ENCODE measurements around the gene ANXA5.

Gene ANXA5

DNA sequence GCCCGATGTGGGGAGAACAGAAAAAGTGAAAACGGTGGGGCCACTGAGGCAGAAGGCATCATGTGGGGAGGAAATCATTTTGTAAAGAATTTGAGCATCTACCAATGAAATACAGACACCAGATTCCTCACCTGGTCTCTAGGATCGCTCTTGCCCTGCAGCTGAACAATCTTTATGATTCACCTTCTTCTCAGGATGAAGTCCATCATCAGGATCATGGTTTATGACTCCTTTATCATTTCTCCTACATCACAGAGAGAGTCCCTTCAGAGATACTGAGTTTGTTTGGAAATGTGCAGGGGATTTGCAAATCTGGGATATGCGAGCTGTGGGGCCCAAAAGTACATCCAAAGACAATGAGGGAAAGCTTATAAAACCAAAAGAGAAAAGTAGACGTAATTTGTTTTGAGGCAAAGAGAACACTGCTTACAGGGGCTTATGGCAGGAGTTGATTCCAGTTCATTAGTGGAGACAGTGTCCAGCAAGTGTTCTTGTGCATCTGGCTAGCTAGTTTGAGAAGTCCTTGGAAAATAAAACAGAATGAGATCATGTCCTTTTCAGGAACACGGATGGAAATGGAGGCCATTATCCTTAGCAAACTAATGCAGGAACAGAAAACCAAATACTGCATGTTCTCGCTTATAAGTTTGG is 15.3 kb upstream of the ANXA5 start:
- DNase-seq (ENCODE audit: low read depth in 3 of 3): no peak

DNA sequence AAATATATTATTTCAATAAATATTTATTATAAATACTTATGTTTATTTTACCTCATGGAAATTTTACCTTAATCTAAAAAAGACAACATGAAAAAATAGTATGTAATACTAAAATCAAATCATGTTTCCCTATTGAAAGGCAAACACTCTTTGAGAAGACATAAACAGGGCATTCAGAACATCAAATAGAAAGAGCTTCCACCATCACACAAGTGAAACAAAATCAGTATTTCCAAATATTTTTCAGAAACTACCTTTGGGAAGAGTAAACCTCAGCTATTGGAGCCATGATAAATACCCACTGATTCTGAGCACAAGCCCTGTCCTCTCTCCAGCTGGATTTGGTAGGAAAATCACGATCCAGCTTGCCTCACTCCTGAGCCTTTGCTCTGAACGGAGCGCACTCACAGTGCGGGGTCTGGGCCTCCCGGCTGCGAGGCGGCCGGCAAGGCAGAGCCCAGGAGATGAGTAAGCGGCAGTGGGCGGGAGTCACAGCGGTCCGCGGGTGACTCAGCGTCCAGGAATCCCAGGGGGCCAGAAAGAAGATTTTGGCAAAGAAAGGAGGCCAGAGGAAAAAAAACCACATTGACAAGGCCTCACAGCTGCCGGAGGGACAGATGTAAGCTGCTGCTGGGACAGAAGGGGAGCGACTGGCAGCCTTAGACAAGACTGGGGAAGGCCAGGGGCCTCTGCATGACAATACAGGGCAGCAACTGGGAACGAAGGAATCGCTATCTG is 14.7 kb upstream of the ANXA5 start:
- DNase-seq (ENCODE audit: low read depth in 3 of 3): peak in 1 of 3 donors; percentile 49

DNA sequence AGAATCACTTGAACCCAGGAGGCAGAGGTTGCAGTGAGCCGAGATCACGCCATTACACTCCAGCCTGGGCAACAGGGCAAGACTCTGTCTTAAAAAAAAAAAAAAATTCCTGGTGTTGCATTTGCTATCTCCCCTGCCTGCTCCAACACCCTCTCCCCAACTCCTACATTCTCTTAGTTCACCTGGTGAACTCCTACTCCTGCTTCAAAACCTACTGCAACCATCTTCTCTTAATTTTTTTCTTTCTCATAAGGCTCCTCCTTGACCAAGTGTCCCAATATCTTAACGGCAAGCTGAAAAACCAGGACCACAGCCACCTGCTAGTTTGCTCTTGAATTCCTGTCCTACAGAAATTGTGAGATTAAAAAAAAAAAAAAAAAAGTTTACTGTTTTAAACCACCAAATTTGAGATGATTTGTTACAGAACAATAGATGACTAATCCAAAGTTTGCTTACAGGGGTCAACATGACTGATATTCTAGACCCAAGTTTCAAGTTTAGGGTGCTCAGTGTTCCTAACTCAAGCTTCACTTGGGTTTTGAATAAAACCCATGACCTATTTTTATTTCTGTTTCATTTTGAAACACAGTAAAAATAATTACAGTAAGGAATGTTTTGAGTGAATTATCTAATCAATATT is 13.1 kb upstream of the ANXA5 start:
- DNase-seq (ENCODE audit: low read depth in 3 of 3): no peak

DNA sequence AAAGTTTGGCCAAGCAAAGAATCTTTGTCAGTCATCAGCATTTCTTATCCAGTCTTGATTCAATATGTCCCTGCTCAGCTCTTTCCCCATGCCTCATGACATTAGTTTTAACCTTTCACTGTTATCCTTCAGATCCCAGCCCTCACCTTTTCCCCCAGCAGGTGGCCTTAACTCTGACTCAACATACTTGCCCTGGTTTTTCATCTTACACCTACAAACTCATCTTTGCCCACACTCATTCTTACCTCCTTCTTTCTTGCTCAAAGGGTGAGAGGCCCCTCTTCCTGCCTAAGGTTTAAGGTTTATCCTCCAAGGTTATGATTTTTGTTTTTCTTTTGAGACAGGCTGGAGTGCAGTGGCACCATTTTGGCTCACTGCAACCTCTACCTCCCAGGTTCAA is 10.6 kb upstream of the ANXA5 start:
- DNase-seq (ENCODE audit: low read depth in 3 of 3): no peak

DNA sequence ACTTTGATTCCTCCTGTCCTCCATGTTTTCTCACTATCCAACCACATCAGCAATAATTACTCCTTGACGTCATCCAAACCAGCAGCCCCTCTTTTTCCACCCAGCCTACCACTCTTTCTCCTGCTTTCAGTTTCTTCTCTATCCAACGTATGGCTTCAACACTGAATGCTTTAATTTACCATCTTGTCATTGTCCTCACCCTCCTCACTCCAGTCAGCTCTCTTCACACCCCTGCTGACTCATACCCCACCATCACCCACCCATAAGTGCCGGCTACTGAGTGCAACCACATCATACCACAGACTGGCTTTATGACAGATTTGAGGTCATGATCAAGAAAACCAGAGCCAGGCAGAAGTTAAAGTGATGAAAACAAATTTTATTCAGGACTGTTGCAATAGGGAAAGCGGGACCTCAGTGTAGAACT is 9.8 kb upstream of the ANXA5 start:
- peak in 2 of 3 donors; percentile 32 to 64 for DNase-seq (ENCODE audit: low read depth in 3 of 3)

DNA sequence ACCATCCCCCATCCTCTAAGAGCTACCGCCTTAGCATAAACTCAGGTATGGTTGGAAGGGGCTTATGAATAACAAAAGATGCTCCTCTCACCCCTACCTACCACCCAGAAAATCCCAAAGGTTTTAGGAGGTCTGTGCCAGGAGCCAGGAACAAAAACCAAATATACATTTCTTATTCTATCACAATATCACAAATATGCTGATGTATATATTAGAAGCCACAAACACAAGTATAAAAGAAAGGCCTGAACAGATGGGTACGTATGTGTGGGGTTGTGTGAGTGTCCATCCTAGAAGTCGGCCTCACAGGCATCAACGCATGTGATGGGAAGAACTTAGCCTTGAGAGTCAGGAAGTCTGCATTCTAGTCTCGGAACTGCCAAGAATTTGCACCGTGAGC is 8.7 kb upstream of the ANXA5 start:
- DNase-seq (ENCODE audit: low read depth in 3 of 3): no peak

DNA sequence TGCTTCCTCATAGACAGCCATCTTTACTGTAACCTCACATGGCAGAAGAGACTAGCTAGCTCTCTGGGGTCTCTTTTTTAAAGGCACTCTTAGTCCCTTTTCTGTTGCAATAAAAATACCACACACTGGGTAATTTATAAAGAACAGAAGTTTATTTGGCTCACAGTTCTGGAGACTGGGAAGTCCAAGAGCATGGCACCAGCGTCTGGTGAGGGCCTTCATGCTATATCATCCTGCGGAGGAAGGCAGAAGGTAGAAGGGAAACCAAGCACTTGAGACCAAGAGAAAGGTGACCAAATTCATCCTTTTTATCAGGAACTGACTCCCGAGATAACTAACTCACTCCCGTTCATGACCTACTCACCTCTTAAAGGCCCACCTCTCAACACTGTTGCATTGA is 5.4 kb upstream of the ANXA5 start:
- DNase-seq (ENCODE audit: low read depth in 3 of 3): no peak

DNA sequence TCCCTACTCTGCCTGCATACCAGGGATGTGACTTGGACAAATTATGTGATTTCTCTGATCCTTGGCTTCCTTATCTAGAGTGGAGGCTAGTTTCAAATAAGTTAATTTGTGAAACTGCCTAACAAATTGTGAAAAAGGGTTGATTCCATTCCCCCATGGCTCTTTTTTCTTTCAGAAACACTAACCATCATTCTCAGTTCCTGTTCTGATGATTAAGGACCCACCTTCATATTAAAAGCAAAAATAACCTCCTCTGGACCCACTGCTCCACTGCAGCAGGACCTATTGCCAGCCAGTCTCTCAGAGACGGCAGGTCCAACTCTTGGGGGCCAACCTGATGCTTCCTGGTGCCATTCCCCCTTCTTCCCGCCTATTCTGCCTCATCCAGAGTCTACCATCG is 4.5 kb upstream of the ANXA5 start:
- no peak for DNase-seq (ENCODE audit: low read depth in 3 of 3)

DNA sequence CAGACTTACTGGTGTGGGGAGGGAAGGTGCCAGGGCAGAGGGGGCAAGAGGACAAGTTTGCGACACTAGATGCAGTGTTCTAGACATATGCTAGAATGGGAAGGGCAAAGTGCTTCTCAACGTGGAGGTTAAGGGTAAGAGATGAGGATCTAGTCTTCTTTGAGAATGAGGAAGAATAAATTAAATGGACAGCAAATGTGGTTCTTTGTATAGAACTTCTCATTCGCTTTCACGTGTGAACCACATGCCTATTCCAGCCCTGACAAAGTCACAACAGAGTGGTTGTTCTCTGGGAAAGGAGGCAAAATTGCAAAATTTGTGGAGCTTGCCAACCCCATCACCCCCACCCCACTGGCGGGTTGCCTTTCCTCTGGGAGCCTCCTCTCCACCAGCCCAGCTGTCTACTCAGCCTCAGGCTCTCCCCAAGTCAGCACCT is 1.5 kb upstream of the ANXA5 start:
- no peak for DNase-seq (ENCODE audit: low read depth in 3 of 3)

DNA sequence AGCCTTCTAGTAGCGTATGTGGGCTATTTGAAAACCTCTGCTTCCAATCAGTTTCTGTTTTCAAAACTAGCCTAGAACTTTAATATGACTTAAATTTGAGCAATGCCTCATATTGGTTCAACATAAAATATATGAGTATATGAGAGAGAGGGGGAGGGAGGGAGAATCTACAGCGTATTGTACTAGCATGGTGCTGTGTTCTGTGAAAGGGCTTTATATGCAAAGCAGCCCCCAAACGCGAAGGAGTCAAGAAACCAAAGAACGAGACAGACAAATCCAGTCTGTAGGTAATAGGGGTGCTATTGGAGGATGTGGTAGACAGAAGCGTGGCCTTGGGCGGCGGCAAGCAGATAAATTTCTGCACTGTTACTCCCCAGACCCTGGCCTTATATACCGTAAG is 784 bp upstream of the ANXA5 start:
- DNase-seq (ENCODE audit: low read depth in 3 of 3): no peak

DNA sequence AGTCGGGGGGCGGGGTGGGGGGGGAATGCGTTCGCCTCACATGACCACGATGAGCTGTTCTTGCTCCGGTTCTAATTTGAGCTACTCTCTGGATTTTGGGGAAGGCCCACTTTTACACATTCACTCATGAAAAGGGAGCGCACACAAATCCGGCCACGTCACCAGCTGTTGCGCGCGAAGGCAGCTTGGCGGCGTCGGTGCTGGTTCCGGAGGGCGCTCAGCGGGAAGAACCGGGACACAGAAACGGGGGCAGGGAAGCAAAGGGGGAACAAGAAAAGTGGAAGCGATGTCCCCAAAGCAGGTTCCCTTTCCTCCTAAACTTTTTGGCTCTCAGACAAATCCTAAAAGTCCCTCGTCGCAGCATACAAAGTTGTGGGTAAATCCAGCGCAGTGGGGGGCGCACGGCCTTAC is 605 bp downstream of the ANXA5 start:
- DNase-seq (ENCODE audit: low read depth in 3 of 3): peak in 1 of 3 donors; percentile 48

DNA sequence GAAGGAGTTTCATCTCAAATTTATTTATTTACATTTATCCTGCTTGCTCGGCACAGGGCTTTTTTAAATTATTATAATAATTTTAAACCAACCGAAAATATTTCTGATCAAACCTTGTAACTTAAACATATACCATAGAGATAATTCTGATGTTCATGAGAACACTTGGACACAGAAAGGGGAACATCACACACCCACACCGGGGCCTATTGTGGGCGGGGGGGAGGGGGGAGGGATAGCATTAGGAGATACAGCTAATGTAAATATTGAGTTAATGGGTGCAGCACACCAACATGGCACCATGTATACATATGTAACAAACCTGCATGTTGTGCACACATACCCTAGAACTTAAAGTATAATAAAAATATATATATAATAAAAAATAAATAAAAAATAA is 2.9 kb downstream of the ANXA5 start:
- no peak for DNase-seq (ENCODE audit: low read depth in 3 of 3)

DNA sequence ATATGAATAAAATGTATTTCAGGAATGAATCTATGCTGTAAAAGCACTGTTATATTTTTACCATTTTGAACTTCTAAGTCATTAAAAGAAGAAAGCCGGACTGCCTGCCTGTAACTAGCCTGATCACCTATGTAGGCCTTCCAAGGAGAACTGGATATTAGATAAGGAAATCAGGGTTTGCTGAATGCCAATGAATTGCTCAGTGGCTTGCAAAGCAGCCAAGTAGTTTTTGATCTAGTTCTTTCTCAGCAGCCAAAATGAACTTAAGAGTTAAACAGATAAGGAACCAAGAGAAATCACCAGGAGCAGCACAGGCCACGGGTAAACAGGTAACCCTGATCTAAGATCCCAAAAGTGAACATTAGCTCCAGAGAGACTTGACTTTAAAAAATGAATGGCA is 3.3 kb downstream of the ANXA5 start:
- DNase-seq (ENCODE audit: low read depth in 3 of 3): no peak

DNA sequence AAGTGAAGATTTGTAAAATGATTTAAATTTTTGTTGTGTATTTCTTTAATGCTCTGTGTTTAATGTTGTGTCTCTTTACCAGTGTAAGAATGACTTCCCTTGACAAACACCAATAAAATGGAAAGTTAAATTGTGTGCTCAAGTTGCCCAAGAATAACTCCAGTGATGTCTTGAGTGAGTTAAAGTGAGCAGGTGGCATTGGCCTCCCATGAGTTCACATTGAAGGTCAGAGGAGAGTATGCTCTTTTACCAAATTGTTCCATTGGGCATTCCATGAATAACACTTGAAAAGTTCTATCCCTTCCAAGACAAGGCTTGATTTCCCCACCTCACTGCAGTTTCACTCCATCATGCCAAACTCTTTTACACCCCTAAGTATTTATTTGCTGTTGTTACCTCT is 4.5 kb downstream of the ANXA5 start:
- no peak for DNase-seq (ENCODE audit: low read depth in 3 of 3)

DNA sequence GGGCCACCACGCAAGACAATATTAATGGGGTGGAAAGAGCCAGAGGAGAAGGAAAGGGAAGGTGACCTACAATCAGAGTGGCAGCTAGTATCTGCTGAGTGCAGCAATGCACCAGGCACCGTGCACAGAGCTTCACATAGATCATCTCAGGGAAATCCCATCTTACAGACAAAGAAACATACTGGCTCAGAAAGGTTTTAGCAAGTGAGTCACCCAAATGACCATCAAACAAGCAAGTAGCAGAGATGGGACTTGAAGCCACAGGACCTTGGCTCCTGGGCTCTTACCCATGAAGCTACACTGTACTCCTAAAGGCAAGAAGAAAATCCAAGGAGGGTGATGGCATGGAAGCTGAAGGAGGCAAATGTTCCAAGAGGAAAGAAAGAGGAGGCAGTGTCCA is 6.8 kb downstream of the ANXA5 start:
- no peak for DNase-seq (ENCODE audit: low read depth in 3 of 3)

DNA sequence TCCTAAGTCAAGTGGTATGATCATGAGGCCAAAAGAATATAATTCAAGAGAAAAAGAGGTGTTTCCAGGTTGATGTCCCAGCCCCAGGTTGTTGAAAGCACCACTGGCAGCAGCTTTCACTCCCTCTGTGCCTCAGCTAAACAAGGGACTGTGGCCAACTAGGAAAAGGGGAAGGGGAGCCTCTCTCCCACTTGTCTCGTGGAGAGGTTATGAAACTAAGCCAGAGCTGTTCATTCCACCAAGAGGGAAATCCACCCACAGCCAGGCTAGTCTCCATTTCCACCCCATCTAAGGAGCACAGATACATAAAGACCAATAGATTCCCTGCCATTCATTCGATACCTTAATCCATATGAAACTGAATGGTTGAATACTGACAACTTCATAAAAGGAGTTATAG is 8.1 kb downstream of the ANXA5 start:
- no peak for DNase-seq (ENCODE audit: low read depth in 3 of 3)

DNA sequence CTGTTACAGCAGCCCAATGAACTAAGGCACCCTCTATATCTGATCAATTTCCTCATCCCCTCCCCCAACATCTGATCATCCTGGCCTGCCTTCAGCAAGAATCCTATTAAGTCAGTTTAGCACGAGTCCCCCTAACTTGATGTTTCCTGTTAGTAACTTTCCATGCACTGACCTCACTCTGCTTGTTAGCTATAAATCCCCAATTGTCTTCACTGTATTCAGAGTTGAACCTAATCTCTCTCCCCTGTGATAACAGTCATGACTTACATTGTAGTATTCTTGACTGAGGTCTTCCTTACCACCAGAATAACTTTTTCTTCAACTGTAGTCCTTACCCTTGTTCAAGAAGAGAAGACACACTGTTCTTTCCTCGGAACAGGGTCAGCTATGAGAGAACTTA is 8.5 kb downstream of the ANXA5 start:
- DNase-seq (ENCODE audit: low read depth in 3 of 3): no peak

DNA sequence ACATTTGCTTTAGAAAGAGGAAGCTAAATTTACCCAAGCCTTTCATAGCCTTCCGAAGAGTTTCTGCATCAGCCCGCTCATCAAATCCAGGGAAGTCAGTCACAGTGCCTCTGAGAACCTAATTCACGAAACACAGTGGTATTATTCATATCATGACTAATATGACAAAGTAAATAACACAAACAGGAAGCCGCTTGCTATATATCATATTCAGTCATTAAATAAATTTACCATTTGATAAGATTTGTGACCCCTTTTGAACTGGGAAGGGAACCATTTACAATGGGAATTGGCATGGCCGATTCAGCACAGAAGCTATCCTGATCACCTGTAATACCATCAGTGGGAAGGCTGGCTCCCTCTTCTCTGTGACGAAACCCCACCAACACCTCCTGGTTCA is 10.5 kb downstream of the ANXA5 start:
- no peak for DNase-seq (ENCODE audit: low read depth in 3 of 3)

DNA sequence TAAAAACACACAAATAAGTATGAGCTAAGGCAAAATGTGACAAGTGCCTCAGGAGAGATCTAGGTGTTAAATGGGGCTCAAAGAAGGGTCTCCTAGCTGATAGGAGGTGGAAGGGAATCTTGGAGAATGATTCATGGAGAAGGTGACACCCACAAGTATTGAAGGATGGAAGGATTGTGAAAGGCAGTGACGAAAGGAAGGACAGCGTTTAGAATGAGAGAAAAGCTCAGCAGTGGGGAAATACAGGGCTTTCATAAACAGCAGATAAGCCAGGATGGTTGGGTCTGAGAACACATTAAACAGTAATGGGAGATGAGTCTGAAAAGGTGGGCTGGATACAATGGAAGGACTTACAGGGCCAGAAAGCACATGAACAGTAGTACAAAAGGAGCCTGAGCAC is 11.5 kb downstream of the ANXA5 start:
- DNase-seq (ENCODE audit: low read depth in 3 of 3): no peak

DNA sequence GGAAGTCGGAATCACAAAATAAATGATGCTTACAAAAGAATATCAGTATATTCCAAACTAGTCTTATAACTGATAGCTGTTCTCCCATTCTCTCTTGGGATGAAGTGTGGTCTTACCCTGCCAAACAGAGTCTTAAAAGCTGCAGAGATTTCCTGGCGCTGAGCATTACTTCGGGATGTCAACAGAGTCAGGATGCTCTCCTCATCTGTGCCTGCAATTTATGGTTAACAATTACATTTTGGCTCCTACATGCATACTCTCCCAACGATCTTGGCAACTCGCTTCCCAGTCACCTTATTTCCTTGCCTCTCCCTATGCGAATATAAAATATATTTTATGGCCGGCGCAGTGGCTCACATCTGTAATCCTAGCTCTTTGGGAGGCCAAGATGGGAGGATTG is 12.2 kb downstream of the ANXA5 start:
- no peak for DNase-seq (ENCODE audit: low read depth in 3 of 3)

DNA sequence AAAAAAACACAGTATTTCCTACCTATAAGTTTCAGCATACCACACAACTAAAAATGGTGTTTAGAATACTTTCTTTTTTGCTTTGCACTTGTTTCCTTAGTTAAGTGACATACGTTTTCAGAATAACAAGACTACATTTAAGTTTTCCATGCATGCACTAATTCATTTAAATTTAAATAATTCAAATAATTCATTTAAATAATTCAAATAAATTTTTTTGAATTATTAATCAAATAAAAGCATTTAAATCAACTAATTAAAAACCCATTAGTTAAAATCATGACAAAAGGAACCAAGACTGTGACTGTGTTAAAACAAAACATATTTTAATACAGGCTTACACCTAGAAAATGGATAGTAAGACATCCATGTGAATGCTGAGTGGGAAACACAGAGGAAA is 12.8 kb downstream of the ANXA5 start:
- no peak for DNase-seq (ENCODE audit: low read depth in 3 of 3)

DNA sequence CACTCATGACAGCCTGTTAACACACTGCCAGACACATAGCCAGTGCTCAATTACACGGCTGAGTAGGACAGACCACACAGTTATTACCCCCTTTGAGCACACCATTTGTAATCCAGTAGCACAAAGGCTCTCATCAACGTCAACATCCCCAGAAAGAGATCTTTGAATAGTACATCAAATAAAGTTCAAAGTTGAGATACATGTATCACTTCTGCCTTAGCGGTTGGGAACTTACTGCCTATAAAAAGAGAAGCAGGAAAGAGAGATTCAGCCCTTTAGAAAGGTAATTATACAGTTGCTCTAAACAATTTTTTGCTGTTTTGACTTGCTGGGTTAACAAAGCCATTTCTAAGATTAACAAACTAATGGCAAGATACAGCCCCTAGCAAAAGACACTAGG is 16.2 kb downstream of the ANXA5 start:
- DNase-seq (ENCODE audit: low read depth in 3 of 3): no peak

DNA sequence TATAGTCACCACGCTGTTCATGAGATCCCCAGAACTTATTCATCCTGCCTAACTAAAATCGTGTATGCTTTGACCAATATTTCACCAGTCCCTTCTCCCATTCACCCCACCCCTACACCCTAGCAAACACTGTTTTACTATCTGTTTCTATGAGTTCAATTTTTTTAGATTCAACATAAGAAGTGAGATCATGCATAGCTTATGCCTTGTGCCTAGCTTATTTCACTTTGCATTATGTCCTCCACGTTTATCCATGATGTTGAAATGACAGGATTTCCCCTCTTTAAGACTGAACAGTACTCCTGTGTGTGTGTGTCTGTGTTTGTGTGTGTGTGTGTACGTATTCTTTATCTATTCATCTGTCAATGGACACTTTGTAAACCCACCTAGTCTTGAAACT is 16.8 kb downstream of the ANXA5 start:
- DNase-seq (ENCODE audit: low read depth in 3 of 3): no peak

Data from stimulated activated CD4-positive, alpha-beta T cell treated with anti-CD3 and anti-CD28 coated beads, TNF-alpha, amount 100 ng/mL, for 48 hours (primary cell).